ENCODE measurements around the gene FOSL1.
"Not testable (repeated sequence)": the region's sequence is repeated elsewhere in the genome, so short reads cannot be mapped to it uniquely, and the experiment has no call there.

FOSL1 gene

GRCh38 chr11:65894034-65894591 lies 6.1 kb downstream of the FOSL1 start:
- DNase-seq: no peak

DNA sequence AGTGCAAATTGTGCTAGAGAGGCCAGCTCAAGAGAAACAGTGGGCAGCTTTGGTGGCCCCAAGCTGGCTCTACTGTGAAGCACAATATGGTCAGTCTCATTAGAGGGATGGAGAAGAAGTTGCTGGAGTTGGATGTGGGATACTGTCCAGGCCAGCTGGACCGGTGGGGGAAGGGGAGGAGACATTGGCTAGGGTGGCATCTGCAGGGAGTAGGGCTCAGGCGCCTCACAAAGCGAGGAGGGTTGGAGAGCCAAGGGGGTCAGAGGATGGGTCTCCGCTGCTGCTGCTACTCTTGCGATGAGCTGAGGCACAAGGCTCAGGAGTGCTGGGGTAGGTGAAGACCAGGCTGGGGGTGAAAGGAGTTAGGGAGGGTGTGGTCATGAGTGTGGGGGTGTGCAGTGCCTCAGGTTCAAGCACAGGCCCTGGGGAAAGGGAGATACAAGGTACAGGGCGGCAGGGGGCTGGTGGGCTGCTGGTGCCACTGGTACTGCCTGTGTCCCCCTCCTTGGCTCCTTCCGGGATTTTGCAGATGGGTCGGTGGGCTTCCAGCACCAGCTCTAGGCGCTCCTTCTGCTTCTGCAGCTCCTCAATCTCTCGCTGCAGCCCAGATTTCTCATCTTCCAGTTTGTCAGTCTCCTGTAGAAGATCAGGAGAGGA lies 7.4 kb downstream of the FOSL1 start:
- no peak for DNase-seq

- DNase-seq: not testable (repeated sequence)
Measured at GRCh38 chr11:65892137-65892540, 8.0 kb downstream of the FOSL1 start.

- DNase-seq: no peak
Measured at GRCh38 chr11:65891219-65892136, 8.7 kb downstream of the FOSL1 start.

- DNase-seq: peak; percentile 95
Measured at GRCh38 chr11:65890324-65891218, 9.6 kb downstream of the FOSL1 start, which contains the start of gene CCDC85B. CCDC85B (plus strand) TSS chr11:65890673; CDS start chr11:65890784, 111 bp downstream.

GRCh38 chr11:65888163-65888814 lies 11.9 kb downstream of the FOSL1 start, which contains the start of gene FIBP:
FIBP (minus strand) TSS chr11:65888471; CDS start chr11:65888418, 53 bp downstream.
- DNase-seq: peak; percentile 98

DNA sequence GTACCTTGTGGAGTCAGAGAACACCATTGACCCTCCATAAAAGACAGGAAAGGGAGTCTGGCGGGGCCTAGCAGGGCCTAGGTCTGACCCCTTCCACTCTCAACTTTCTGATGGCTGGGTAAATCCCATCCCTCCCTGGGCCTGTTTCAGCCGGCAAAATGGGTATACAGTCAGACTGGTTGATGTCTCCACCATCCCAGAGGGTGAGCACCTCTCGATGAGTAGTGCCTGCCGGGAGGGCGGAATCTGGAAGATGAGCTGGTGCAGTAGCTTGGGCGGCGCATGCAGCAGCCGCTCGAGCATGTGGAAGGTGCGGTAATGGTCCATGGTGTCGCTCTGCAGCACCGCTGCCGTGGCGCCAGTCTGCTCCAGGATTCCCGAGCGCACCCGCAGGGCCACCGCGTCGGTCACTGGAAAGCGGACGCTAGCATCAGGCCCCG lies 12.4 kb downstream of the FOSL1 start:
- peak; percentile 51 for DNase-seq

DNA sequence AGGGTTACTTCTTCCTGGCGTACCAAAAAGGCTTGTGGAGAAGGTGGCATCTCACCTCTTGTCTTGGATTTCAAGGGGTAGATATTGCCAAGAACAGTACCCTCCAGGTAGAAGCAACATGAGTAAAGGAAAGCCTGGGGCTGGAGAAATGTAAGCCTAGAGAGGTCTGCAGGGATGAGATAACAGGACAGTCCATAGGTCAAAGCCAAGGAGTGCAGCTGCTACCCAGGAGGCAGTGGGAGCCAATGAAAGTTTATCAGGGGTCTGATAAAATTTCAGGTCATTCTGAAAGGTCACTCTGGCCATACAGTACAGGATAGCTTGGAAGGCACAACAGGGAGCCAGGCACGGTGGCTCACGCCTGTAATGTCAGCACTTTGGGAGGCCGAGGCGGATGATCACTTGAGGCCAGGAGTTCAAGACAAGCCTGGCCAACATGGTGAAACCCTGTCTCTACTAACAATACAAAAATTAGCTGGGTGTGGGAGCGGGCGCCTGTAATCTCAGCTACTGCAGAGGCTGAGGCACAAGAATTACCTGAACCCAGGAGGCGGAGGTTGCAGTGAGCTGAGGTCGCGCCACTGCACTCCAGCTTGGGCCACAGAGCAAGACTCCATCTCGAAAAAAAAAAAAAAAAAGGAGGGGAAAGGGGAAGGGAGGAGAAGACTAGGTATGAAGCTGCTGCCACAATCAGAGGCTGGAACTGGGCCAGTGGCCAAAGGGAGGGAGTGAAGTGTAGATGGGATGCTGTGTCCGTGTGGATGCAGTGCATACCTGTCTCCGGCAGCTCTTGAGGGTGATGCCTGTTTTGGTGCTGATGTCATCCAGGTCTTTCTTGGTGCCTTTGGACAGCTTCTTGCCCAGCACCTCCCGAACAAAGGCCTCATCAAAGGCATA lies 13.1 kb downstream of the FOSL1 start:
- DNase-seq: no peak

- no peak for DNase-seq
Measured at GRCh38 chr11:65885808-65886536, 14.2 kb downstream of the FOSL1 start.

DNA sequence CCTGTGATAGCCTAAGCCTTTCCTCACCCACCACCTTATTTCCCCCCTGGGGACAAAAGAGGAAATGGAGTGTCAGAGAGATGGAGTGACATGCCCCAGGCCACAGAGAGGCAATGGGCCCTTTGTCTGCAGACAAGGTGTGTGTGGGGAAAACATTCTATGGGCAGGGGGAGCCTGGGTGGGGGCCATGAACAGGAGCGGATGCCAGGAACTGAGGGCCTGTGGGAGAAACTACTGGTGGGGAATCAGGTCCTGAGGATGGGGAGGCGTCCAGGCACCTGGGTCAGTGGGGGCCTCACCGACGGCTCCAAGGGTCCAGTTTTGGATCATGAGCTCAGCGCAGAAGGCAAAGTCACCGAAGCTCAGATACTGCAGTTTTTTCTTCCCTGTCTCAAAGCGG lies 15.0 kb downstream of the FOSL1 start:
- DNase-seq: no peak

GRCh38 chr11:65884716-65885092 lies 15.5 kb downstream of the FOSL1 start:
- peak; percentile 66 for DNase-seq

GRCh38 chr11:65883786-65884715 lies 16.1 kb downstream of the FOSL1 start:
- no peak for DNase-seq

DNA sequence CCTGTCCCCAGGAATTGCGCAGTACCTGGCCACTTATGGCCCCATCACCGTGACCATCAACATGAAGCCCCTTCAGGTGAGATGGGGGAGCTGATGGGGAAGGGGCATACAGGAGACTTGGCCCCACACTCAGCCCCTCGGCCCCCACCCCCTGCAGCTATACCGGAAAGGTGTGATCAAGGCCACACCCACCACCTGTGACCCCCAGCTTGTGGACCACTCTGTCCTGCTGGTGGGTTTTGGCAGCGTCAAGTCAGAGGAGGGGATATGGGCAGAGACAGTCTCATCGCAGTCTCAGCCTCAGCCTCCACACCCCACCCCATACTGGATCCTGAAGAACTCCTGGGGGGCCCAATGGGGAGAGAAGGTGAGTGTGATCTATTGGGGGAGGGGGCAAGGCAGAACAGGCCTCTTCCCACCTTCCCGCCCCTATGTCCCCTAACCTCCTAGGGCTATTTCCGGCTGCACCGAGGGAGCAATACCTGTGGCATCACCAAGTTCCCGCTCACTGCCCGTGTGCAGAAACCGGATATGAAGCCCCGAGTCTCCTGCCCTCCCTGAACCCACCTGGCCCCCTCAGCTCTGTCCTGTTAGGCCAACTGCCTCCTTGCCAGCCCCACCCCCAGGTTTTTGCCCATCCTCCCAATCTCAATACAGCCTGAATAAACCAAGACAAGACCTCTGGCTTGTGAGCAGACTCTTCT lies 17.0 kb downstream of the FOSL1 start:
- DNase-seq: no peak

- DNase-seq: no peak
Measured at GRCh38 chr11:65882120-65883057, 17.8 kb downstream of the FOSL1 start.

- no peak for DNase-seq
Measured at GRCh38 chr11:65880844-65881421, 19.3 kb downstream of the FOSL1 start.

- no peak for DNase-seq
Measured at GRCh38 chr11:65880027-65880426, 20.2 kb downstream of the FOSL1 start.

DNA sequence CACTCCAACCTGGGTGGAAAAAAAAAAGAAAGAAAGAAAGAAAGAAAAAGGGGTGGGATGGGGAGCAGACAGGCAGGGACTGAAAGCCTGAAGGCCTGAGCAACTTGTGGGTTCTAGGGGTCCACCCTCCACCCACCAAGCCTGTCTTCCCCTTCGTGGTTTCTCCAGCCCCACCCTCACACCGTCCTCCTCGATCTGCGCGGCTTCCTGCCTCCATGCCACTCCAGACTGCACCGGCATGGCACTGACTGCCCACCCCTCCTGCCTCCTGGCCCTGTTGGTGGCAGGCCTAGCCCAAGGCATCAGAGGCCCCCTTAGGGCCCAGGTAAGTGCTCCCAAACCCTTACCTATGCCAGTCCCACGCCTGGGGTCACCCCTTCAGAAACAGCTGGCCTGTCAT lies 20.6 kb downstream of the FOSL1 start, which contains the start of gene CTSW:
Gene CTSW, plus strand, starts transcription at position 221 of the 400 bp plus-strand sequence. Its CDS starts 18 bp downstream, at position 239.
- no peak for DNase-seq

Measured in NCI-H774 (cell line).